Fibroblast of lung (primary cell): ENCODE data around the gene QPCT.

Source experiments
- CTCF ChIP-seq, 2 donors: IDR thresholded peaks in 1 of 2; conservative IDR thresholded peaks in 1 of 2; 1 replicate in 1 of 2; 2 replicates in 1 of 2; pipeline ENCODE4 v1.5.1; 2011 to 2012; ENCODE audit warnings: low read length in 2 of 2, control low read depth in 1 of 2, inconsistent platforms in 1 of 2, low read depth in 1 of 2, mild to moderate bottlenecking in 1 of 2
- EZH2 ChIP-seq: IDR thresholded peaks from 2 replicates; pipeline ENCODE4 v1.5.1; 2012; ENCODE audit warnings: low read length, control low read depth, mild to moderate bottlenecking; ENCODE audit errors: missing control alignments

GRCh38 chr2:37372000-37372399 is 27.6 kb downstream of the QPCT start:
- TF ChIP-seq CTCF (conservative IDR thresholded peaks at IDR 0.05 in 1 of 2, IDR thresholded peaks at IDR 0.05 in 1 of 2; ENCODE audit: low read depth in 1 of 2, low read length in 2 of 2) (no peak), EZH2 (no peak)
